ENCODE results near the gene PAWR. TPM values are rescaled to one million over a fixed set of nuclear protein-coding genes. Genes with fewer than 3 reads are reported as not detected.

Gene PAWR
- total RNA-seq, 1 donor from 2014 or later = 103 TPM

DNA sequence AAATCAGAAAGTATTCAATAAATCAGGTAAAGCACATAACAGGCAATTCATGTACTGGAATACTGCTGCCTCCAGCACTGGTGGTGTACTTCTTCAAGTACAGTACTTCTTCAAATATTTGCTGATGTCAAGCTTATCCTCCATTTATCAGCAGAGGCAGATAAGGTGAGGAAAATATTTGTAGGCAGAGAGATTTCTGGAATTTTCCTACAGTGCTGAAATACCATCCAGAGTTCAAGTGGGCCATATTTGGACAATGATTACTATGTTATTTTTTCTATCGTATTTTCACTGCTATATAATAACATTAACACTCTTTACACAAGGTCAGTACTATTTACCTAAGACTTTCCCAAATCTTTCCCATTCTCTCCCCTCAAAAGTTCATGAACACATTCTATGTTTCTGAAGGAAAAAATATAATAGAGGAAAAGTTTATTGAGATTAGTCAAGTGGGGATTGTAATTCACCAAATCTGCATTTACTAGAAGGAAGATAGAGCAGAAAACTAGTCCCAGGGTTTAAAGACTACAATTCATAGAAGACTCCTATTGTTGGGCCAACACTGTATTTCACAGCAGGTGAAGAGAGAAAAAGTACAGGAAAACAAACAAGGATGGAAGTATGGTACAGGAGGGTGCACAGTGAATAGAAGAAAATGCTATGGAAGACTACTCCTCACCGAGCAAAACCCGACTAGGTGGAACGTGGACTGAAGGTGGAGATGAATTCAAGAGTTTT lies 141.1 kb downstream of the PAWR start:
- Histone ChIP-seq H3K36me3 (no peaks in the 10 kb centered on the region), H3F3A (ENCODE audit: low read depth) (peaks cover 37% of the 10 kb centered on the region), H3K4me1 (peaks cover 34% of the 10 kb centered on the region), H3K9ac (no peak overlapping the region), H3K4me2 (no peak overlapping the region), H3K79me2 (ENCODE audit: low read depth) (no peaks in the 10 kb centered on the region), H3K27me3 (no peaks in the 10 kb centered on the region), H3K4me3 (no peak overlapping the region), H4K20me1 (ENCODE audit: low read depth) (no peaks in the 10 kb centered on the region), H3K9me3 (ENCODE audit: low read depth) (no peaks in the 10 kb centered on the region), H3K27ac (peak overlapping the region; percentile 74), H2AFZ (replicated peaks) (no peak overlapping the region)
- no peak for DNase-seq (ENCODE audit: low spot score)
- Mint-ChIP-seq H3K4me1 (peaks cover 11% of the 10 kb centered on the region), H3K36me3 (peaks cover 11% of the 10 kb centered on the region), H3K9me3 (peaks cover 3% of the 10 kb centered on the region), H3K4me3 (no peak overlapping the region), H3K27ac (no peak overlapping the region), H3K27me3 (ENCODE audit: insufficient read depth, low read depth) (peaks cover 3% of the 10 kb centered on the region)
- no peak for TF ChIP-seq EZH2phosphoT487 (IDR thresholded peaks at IDR 0.05)
- TF ChIP-seq CTCF (IDR thresholded peaks at IDR 0.05) = no peak
- TF ChIP-seq EZH2 (IDR thresholded peaks at IDR 0.05) = no peak

DNA sequence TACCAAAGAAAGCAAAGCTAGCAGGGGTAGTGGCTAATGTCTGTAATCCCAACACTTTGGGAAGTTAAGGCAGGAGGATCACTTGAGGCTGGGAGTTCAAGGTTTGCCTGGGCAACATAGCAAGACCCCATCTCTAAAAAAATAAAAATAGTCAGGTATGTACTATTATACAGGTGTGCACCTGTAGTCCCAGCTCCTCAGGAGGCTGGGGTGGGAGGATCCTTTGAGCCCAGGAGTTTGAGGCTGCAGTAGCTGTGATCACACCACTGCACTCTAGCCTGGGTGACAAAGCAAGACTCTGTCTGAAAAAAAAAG lies 142.2 kb downstream of the PAWR start:
- H3F3A ChIP-seq (ENCODE audit: low read depth) = peaks cover 37% of the 10 kb centered on the region
- no peaks in the 10 kb centered on the region for H4K20me1 ChIP-seq (ENCODE audit: low read depth)
- H3K4me3 ChIP-seq = no peak overlapping the region
- peaks cover 34% of the 10 kb centered on the region for H3K4me1 ChIP-seq
- H3K27ac ChIP-seq = peak overlapping the region; percentile 98
- no peak overlapping the region for H2AFZ ChIP-seq (replicated peaks)
- no peak overlapping the region for H3K27ac Mint-ChIP-seq
- peaks cover 3% of the 10 kb centered on the region for H3K9me3 Mint-ChIP-seq
- peaks cover 11% of the 10 kb centered on the region for H3K36me3 Mint-ChIP-seq
- H3K4me2 ChIP-seq = peak overlapping the region; percentile 57
- no peak for DNase-seq (ENCODE audit: low spot score)
- H3K4me1 Mint-ChIP-seq = peaks cover 11% of the 10 kb centered on the region
- H3K27me3 ChIP-seq = no peaks in the 10 kb centered on the region
- peaks cover 3% of the 10 kb centered on the region for H3K27me3 Mint-ChIP-seq (ENCODE audit: insufficient read depth, low read depth)
- H3K79me2 ChIP-seq (ENCODE audit: low read depth) = no peaks in the 10 kb centered on the region
- H3K4me3 Mint-ChIP-seq = no peak overlapping the region
- no peaks in the 10 kb centered on the region for H3K9me3 ChIP-seq (ENCODE audit: low read depth)
- TF ChIP-seq CTCF (IDR thresholded peaks at IDR 0.05) (no peak), EZH2phosphoT487 (IDR thresholded peaks at IDR 0.05) (no peak)
- H3K9ac ChIP-seq = no peak overlapping the region
- no peaks in the 10 kb centered on the region for H3K36me3 ChIP-seq

GRCh38 chr12:79547735-79548609 lies 142.8 kb downstream of the PAWR start:
- H3K4me1 Mint-ChIP-seq = peaks cover 11% of the 10 kb centered on the region
- H3K9ac ChIP-seq = no peak overlapping the region

More at GRCh38 chr12:79547735-79548609, 142.8 kb downstream of the PAWR start:
- no peak overlapping the region for H3K27ac Mint-ChIP-seq
- Histone ChIP-seq H3K79me2 (ENCODE audit: low read depth) (no peaks in the 10 kb centered on the region), H4K20me1 (ENCODE audit: low read depth) (no peaks in the 10 kb centered on the region), H3K4me1 (peaks cover 34% of the 10 kb centered on the region), H3K4me2 (peak overlapping the region; percentile 57), H3F3A (ENCODE audit: low read depth) (peaks cover 37% of the 10 kb centered on the region), H3K27me3 (no peaks in the 10 kb centered on the region), H3K36me3 (no peaks in the 10 kb centered on the region), H3K27ac (peak overlapping the region; percentile 98), H3K9me3 (ENCODE audit: low read depth) (no peaks in the 10 kb centered on the region), H2AFZ (replicated peaks) (peak overlapping the region; percentile 27), H3K4me3 (peak overlapping the region; percentile 5)
- H3K4me3 Mint-ChIP-seq = no peak overlapping the region
- H3K9me3 Mint-ChIP-seq = peaks cover 2% of the 10 kb centered on the region
- H3K36me3 Mint-ChIP-seq = peaks cover 10% of the 10 kb centered on the region
- peaks cover 3% of the 10 kb centered on the region for H3K27me3 Mint-ChIP-seq (ENCODE audit: insufficient read depth, low read depth)
- DNase-seq (ENCODE audit: low spot score) = peak; percentile 64
- TF ChIP-seq CTCF (IDR thresholded peaks at IDR 0.05) (peak; percentile 86), EZH2 (IDR thresholded peaks at IDR 0.05) (no peak)

Measured in neural progenitor cell (in vitro differentiated cells).